Smooth muscle cell of the brain vasculature (primary cell): ENCODE results near the gene FBXO36.
"Not testable (repeated sequence)": the region's sequence is repeated elsewhere in the genome, so short reads cannot be mapped to it uniquely, and the experiment has no call there.

Experiments
- DNase-seq: peaks from one replicate; pipeline ENCODE4 v3.0.0-alpha.2; 2012; ENCODE audit warnings: low read depth, low spot score

FBXO36 gene

GRCh38 chr2:229922449-229923386 is at the start of gene FBXO36:
Gene FBXO36, plus strand, starts transcription at chr2:229922503. Its CDS starts 11 bp downstream, at chr2:229922514.
- DNase-seq: no peak

- DNase-seq: no peak
Observed at GRCh38 chr2:229873123-229873581, 49.2 kb upstream of the FBXO36 start.

- DNase-seq: no peak
Observed at GRCh38 chr2:229874647-229875046, 47.7 kb upstream of the FBXO36 start.

GRCh38 chr2:229875549-229875948 is 46.8 kb upstream of the FBXO36 start:
- DNase-seq: no peak

GRCh38 chr2:229879191-229879950 is 42.9 kb upstream of the FBXO36 start:
- DNase-seq: no peak

- DNase-seq: no peak
Observed at GRCh38 chr2:229880892-229881586, 41.3 kb upstream of the FBXO36 start.

- DNase-seq: no peak
Observed at GRCh38 chr2:229882583-229882982, 39.7 kb upstream of the FBXO36 start.

- DNase-seq: no peak
Observed at GRCh38 chr2:229884775-229885699, 37.3 kb upstream of the FBXO36 start.

GRCh38 chr2:229887441-229887840 is 34.9 kb upstream of the FBXO36 start:
- DNase-seq: no peak

- no peak for DNase-seq
Observed at GRCh38 chr2:229888031-229888430, 34.3 kb upstream of the FBXO36 start.

- DNase-seq: no peak
Observed at GRCh38 chr2:229889023-229889422, 33.3 kb upstream of the FBXO36 start.

- no peak for DNase-seq
Observed at GRCh38 chr2:229896857-229897256, 25.4 kb upstream of the FBXO36 start.

- no peak for DNase-seq
Observed at GRCh38 chr2:229899604-229900003, 22.7 kb upstream of the FBXO36 start.

GRCh38 chr2:229900012-229900411 is 22.3 kb upstream of the FBXO36 start:
- DNase-seq: no peak

GRCh38 chr2:229900514-229900913 is 21.8 kb upstream of the FBXO36 start:
- not testable (repeated sequence) for DNase-seq

- DNase-seq: no peak
Observed at GRCh38 chr2:229901819-229902218, 20.5 kb upstream of the FBXO36 start.

- DNase-seq: no peak
Observed at GRCh38 chr2:229903037-229903436, 19.3 kb upstream of the FBXO36 start.

- no peak for DNase-seq
Observed at GRCh38 chr2:229905601-229906000, 16.7 kb upstream of the FBXO36 start.

GRCh38 chr2:229909090-229909489 is 13.2 kb upstream of the FBXO36 start:
- no peak for DNase-seq

- no peak for DNase-seq
Observed at GRCh38 chr2:229910147-229910831, 12.0 kb upstream of the FBXO36 start.
